GM18861 (cell line): ENCODE data around the gene ATG2B.

Experiments used
- ATAC-seq: cut with Tn5 transposase; IDR thresholded peaks from one replicate; pipeline ENCODE4 v1.9.1; 2021; ENCODE audit not compliant: unreplicated experiment

ATG2B gene

GRCh38 chr14:96316087-96316486, 47.1 kb downstream of the ATG2B start:
- ATAC-seq = no peak

GRCh38 chr14:96310906-96311305, 52.2 kb downstream of the ATG2B start:
- no peak for ATAC-seq

GRCh38 chr14:96309896-96310330, 53.2 kb downstream of the ATG2B start:
- ATAC-seq = no peak

GRCh38 chr14:96309133-96309895, 53.8 kb downstream of the ATG2B start:
- ATAC-seq = no peak

- ATAC-seq = no peak
Measured at GRCh38 chr14:96307434-96307833, 55.7 kb downstream of the ATG2B start.

GRCh38 chr14:96304956-96305355, 58.2 kb downstream of the ATG2B start:
- ATAC-seq = no peak

- ATAC-seq = no peak
Measured at GRCh38 chr14:96303981-96304380, 59.2 kb downstream of the ATG2B start.

- no peak for ATAC-seq
Measured at GRCh38 chr14:96299441-96299840, 63.7 kb downstream of the ATG2B start.

- ATAC-seq = no peak
Measured at GRCh38 chr14:96297997-96298515, 65.1 kb downstream of the ATG2B start.

- no peak for ATAC-seq
Measured at GRCh38 chr14:96297000-96297399, 66.1 kb downstream of the ATG2B start.

- no peak for ATAC-seq
Measured at GRCh38 chr14:96294246-96294645, 68.9 kb downstream of the ATG2B start.

GRCh38 chr14:96287856-96288255, 75.3 kb downstream of the ATG2B start:
- ATAC-seq = no peak

- no peak for ATAC-seq
Measured at GRCh38 chr14:96286251-96286650, 76.9 kb downstream of the ATG2B start.

- ATAC-seq = no peak
Measured at GRCh38 chr14:96285667-96286066, 77.5 kb downstream of the ATG2B start.

GRCh38 chr14:96284430-96284829, 78.7 kb downstream of the ATG2B start:
- no peak for ATAC-seq

GRCh38 chr14:96284008-96284407, 79.1 kb downstream of the ATG2B start:
- no peak for ATAC-seq

- no peak for ATAC-seq
Measured at GRCh38 chr14:96281486-96281885, 81.7 kb downstream of the ATG2B start.

GRCh38 chr14:96280104-96280503, 83.0 kb downstream of the ATG2B start:
- no peak for ATAC-seq

- no peak for ATAC-seq
Measured at GRCh38 chr14:96279564-96279963, 83.6 kb downstream of the ATG2B start.

GRCh38 chr14:96277890-96278289, 85.3 kb downstream of the ATG2B start:
- no peak for ATAC-seq

GRCh38 chr14:96275177-96276112, 87.7 kb downstream of the ATG2B start:
- no peak for ATAC-seq

GRCh38 chr14:96274543-96274942, 88.6 kb downstream of the ATG2B start:
- ATAC-seq = no peak
